K562 (cell line): ENCODE measurements around the gene ITGB5. TPM values are rescaled to one million over a fixed set of nuclear protein-coding genes. Genes with fewer than 3 reads are reported as not detected.

ENCODE experiments used
- ATAC-seq: fragments of 200-7000 bp; cut with Tn5 transposase; 3 replicates; pipeline ENCODE4 v1.9.1; 2020; ENCODE audit warnings: moderate library complexity
- BruUV-seq: library from RNA; stranded (reverse); fragments of 400-500 nt; replicated peaks from 2 replicates; lab custom pipeline; 2021; lab: Mats Ljungman, UMichigan
- CTCF ChIA-PET: fragments of 300-600 bp; formaldehyde crosslinking; extraction: SDS; loops from one replicate; lab custom pipeline; 2021; ENCODE audit warnings: low intra/inter-chr PET ratio; lab: Yijun Ruan, JAX
- POLR2A ChIA-PET: fragments of 300-600, 350-650 bp; sonication (Branson Sonifier 250); formaldehyde crosslinking; extraction: SDS; loops from one replicate; lab custom pipeline; 2021; ENCODE audit warnings: antibody characterized with exemption, inconsistent platforms; lab: Yijun Ruan, JAX
- DNase-seq, 4 experiments: peaks; one replicate each; pipeline versions ENCODE4 v3.0.0 to v3.0.0-alpha.2; 2011 to 2018; ENCODE audit warnings: low spot score in 3 of 4, mixed read lengths in 3 of 4; ENCODE audit errors: extremely low read depth in 1 of 4
- FAIRE-seq: peaks from 2 replicates; lab custom pipeline; 2011; peaks lifted over from hg19 to GRCh38; lab: Jason Lieb, UNC
- H2AFZ ChIP-seq: 2 replicates; pipeline ENCODE4 v1.6.0; 2011; ENCODE audit warnings: low read depth, low read length, control low read depth, inconsistent platforms
- H3K27ac ChIP-seq: fragments of 200-600 bp; 3 replicates; pipeline ENCODE4 v1.8.0; 2011; ENCODE audit warnings: low read depth, mild to moderate bottlenecking, control low read depth, inconsistent platforms, low read length, moderate library complexity, mixed read lengths; ENCODE audit errors: extremely low read depth
- H3K27me3 ChIP-seq, 2 experiments: fragments of 300-600 bp in 1 of 2; 2 replicates in 1 of 2; 3 replicates in 1 of 2; pipeline versions ENCODE4 v1.6.0 to v1.8.0; 2011; ENCODE audit warnings: inconsistent platforms in 2 of 2, low read length in 2 of 2, mild to moderate bottlenecking in 1 of 2, mixed read lengths in 1 of 2, moderate library complexity in 1 of 2; ENCODE audit not compliant: control insufficient read depth in 2 of 2, insufficient read depth in 2 of 2
- H3K36me3 ChIP-seq: fragments of 300-600 bp; 3 replicates; pipeline ENCODE4 v1.8.0; 2011; ENCODE audit warnings: mild to moderate bottlenecking, low read length, inconsistent platforms; ENCODE audit not compliant: control insufficient read depth, insufficient read depth
- H3K4me1 ChIP-seq, 2 experiments: fragments of 200-600 bp in 1 of 2; replicated peaks in 1 of 2; 2 replicates in 1 of 2; 3 replicates in 1 of 2; pipeline versions ENCODE4 v1.5.1 to v1.8.0; 2011; ENCODE audit warnings: inconsistent platforms in 2 of 2, low read length in 2 of 2, mild to moderate bottlenecking in 1 of 2, mixed read lengths in 1 of 2, moderate library complexity in 1 of 2; ENCODE audit not compliant: control insufficient read depth in 2 of 2, insufficient read depth in 2 of 2
- H3K4me2 ChIP-seq: 2 replicates; pipeline ENCODE4 v1.6.1; 2011; ENCODE audit warnings: low read length, control low read depth, inconsistent platforms, mixed read lengths; ENCODE audit not compliant: insufficient read depth
- H3K4me3 ChIP-seq: fragments of 200-600 bp; sonication (generic), shearing (Covaris generic); 2 replicates; pipeline ENCODE4 v1.5.1; 2016; ENCODE audit warnings: control low read depth, inconsistent platforms
- H3K79me2 ChIP-seq: fragments of 200-600 bp; 3 replicates; pipeline ENCODE4 v1.8.0; 2011; ENCODE audit warnings: low read length, inconsistent platforms; ENCODE audit not compliant: control insufficient read depth, insufficient read depth
- H3K9ac ChIP-seq, 2 experiments: 2 replicates each; pipeline versions ENCODE4 v1.6.0 to v1.6.1; 2011; ENCODE audit warnings: low read depth in 2 of 2, low read length in 2 of 2, control low read depth in 1 of 2, inconsistent platforms in 1 of 2, mild to moderate bottlenecking in 1 of 2, mixed read lengths in 1 of 2; ENCODE audit not compliant: insufficient read depth in 1 of 2
- H3K9me1 ChIP-seq: one replicate; pipeline ENCODE4 v1.6.0; 2011; ENCODE audit warnings: inconsistent platforms, mild to moderate bottlenecking, low read length, moderate library complexity; ENCODE audit not compliant: control insufficient read depth, insufficient read depth
- H3K9me3 ChIP-seq: replicated peaks from 2 replicates; pipeline ENCODE4 v1.5.1; 2011; ENCODE audit warnings: low read depth, low read length, inconsistent platforms; ENCODE audit not compliant: control insufficient read depth, insufficient read depth
- H4K20me1 ChIP-seq: replicated peaks from 2 replicates; pipeline ENCODE4 v1.6.1; 2011; ENCODE audit warnings: low read length, inconsistent platforms, mixed read lengths; ENCODE audit not compliant: control insufficient read depth, insufficient read depth
- ESRRA ChIP-seq: fragments of 450-650 bp; IDR thresholded peaks from 2 replicates; pipeline ENCODE4 v1.6.1; 2014; ENCODE audit warnings: low read depth, mild to moderate bottlenecking, moderate library complexity, borderline replicate concordance
- PHB ChIP-seq: fragments of 250-450 bp; sonication (Bioruptor Pico); IDR thresholded peaks from 2 replicates; pipeline ENCODE4 v1.5.0; 2021
- SRSF7 ChIP-seq: fragments of 200-400 bp; formaldehyde crosslinking; optimal IDR thresholded peaks from 2 replicates; pipeline ENCODE3; 2017; ENCODE audit warnings: mild to moderate bottlenecking, low read depth, low read length
- TFE3 ChIP-seq: fragments of 450-650 bp; formaldehyde crosslinking; IDR thresholded peaks from 2 replicates; pipeline ENCODE4 v1.4.0; 2020; ENCODE audit warnings: mild to moderate bottlenecking, mixed read lengths
- ZBTB9 ChIP-seq: fragments of 450-650 bp; formaldehyde crosslinking; IDR thresholded peaks from 2 replicates; pipeline ENCODE4 v1.4.0; 2020; ENCODE audit warnings: mild to moderate bottlenecking, moderate library complexity
- ZNF384 ChIP-seq: IDR thresholded peaks from 2 replicates; pipeline ENCODE4 v1.6.1; 2012; ENCODE audit warnings: low read depth, low read length, improper control_type of control experiment
- WGBS: fragments of 100-300 bp; shearing (Covaris generic); methylation state at CpG from one replicate; pipeline ENCODE4 v1.1.6; 2016; ENCODE audit warnings: low coverage, mixed read lengths; ENCODE audit not compliant: insufficient coverage; ENCODE audit errors: missing lambda C conversion rate; 5-methylcytosine and 5-hydroxymethylcytosine counted together
- in situ Hi-C: fragments of 300-500 bp; cut with MboI; formaldehyde crosslinking; loops from 4 replicates; pipeline ENCODE4 v1.15.0; 2018; ENCODE audit warnings: inconsistent platforms, mixed read lengths
- intact Hi-C: fragments of 100-400 bp; cut with micrococcal nuclease; formaldehyde crosslinking; loops from 2 replicates; pipeline ENCODE4 v1.14.2; 2022
- polyA plus RNA-seq, 8 experiments: library from polyadenylated mRNA; depleted of rRNA in 4 of 8; stranded (reverse) in 5 of 8; unstranded in 3 of 8; fragments of >200 nt; fragmentation: Nextera tagmentation in 2 of 8; fragmentation: Illumina TruSeq in 1 of 8; extraction: Ambion mirVana in 2 of 8; extraction: Trizol in 1 of 8; gene quantifications; 2 replicates each; pipeline versions ENCODE4 v1.2.1 to v1.2.3, GENCODE V29; 2011 to 2014; ENCODE audit warnings: inconsistent platforms in 1 of 8, missing spikeins in 1 of 8
- total RNA-seq, 7 experiments: library from RNA; depleted of rRNA in 6 of 7; stranded (reverse); fragments of >200 nt in 6 of 7; fragmentation: Illumina TruSeq in 2 of 7; extraction: Trizol in 2 of 7; gene quantifications; 2 replicates each; pipeline versions ENCODE4 v1.2.1 to v1.2.3, GENCODE V29; 2011 to 2021; ENCODE audit warnings: low replicate concordance in 1 of 7

The ITGB5 gene
- total and polyA plus RNA-seq, 9 of the 15 experiments (the other 6 are each of a cell fraction or from before 2014, with no cell fraction given) = 1.7 to 46.8 (median 9.9) TPM

GRCh38 chr3:124834723-124835718, 52.1 kb downstream of the ITGB5 start (continued):
- TF ChIP-seq TFE3 (CRISPR knock-in tag) = peak; percentile 57; the same call in 1 of the 2 replicates

GRCh38 chr3:124833710-124834332, 53.3 kb downstream of the ITGB5 start:
- no peak for FAIRE-seq
- Histone ChIP-seq H3K4me2 (no peak overlapping the region), H3K27ac (no peak overlapping the region)

More at GRCh38 chr3:124833710-124834332, 53.3 kb downstream of the ITGB5 start:
- in situ Hi-C loops = no loop called here
- Histone ChIP-seq H2AFZ (no peak overlapping the region), H4K20me1 (no peaks in the 10 kb centered on the region), H3K27me3 (no peaks in the 10 kb centered on the region), H3K4me1 (peaks cover 9 to 24% of the 10 kb centered on the region in 2 experiments; a peak in 4 of 5 replicates), H3K79me2 (no peaks in the 10 kb centered on the region), H3K9ac (no peak overlapping the region), H3K36me3 (no peaks in the 10 kb centered on the region; the same call in 2 of the 3 replicates), H3K9me1 (no peaks in the 10 kb centered on the region), H3K4me3 (no peak overlapping the region), H3K9me3 (no peaks in the 10 kb centered on the region)
- ATAC-seq (no peak), DNase-seq (no peak)
- intact Hi-C loops = loop anchor here (10.0 kb wide), 1 partner anchor 51 kb away; the partner anchor contains the start of gene ITGB5
- ChIA-PET POLR2A (no interaction called here), CTCF (no interaction called here)
- TF ChIP-seq SRSF7 (no peak), ZBTB9 (CRISPR knock-in tag) (no peak), ZNF384 (no peak), PHB (CRISPR knock-in tag) (no peak), ESRRA (no peak)
- BruUV-seq = no TSS peak
- 75% methylated on average over 4 of the region's 4 CpGs for WGBS
